ENCODE measurements around the gene TGFB2. TPM values are rescaled to one million over a fixed set of nuclear protein-coding genes. Genes with fewer than 3 reads are reported as not detected.

TGFB2 gene
- total RNA-seq, 4 donors from 2014 or later: 5.3 to 12.6 (median 6.1) TPM

DNA sequence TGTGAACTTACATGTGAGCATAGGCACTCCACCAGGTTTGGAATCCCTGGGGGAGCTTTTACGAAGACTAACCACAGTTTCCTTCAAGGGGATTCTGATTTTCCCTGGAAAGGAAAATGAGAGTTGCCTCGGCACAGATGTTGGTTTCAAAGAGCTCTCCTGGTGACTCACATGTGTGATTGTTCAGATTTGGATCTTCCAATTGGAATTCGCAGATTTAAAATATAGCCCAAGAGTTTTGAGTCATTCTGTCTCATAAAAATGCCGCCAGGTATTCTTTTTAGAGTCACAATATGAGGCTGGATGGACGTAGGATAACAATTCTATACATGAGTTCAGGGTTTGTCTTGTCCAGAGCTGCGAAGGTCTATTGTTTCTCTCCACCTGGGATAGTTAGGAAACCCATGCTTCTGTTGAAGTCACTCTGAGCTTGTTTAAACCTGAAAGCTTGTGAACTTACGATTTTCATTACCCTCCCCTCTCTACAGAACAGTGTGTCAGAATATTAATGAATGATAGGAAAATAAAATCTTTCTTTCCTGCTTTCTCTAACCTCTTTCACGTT lies 64.9 kb downstream of the TGFB2 start:
- no peaks in the 10 kb centered on the region for H3K9me3 ChIP-seq
- TF ChIP-seq EP300 (IDR thresholded peaks at IDR 0.05) (no peak), POLR2A (IDR thresholded peaks at IDR 0.05; ENCODE audit: low read depth) (no peak), POLR2AphosphoS5 (IDR thresholded peaks at IDR 0.05) (no peak), CTCF (IDR thresholded peaks at IDR 0.05) (no peak)
- H3K4me1 ChIP-seq: no peaks in the 10 kb centered on the region
- no peaks in the 10 kb centered on the region for H3K27me3 ChIP-seq
- 90% methylated on average over 8 of the region's 8 CpGs for WGBS
- H3K4me3 ChIP-seq: no peak overlapping the region
- H3K27ac ChIP-seq (replicated peaks in 1 of 4): no peak overlapping the region
- intact Hi-C loops (cut with DNase I): no loop called here
- DNase-seq (ENCODE audit: extremely low spot score): no peak
- H3K36me3 ChIP-seq: peaks cover 0 to 17% (median 0%) of the 10 kb centered on the region in 4 donors

DNA sequence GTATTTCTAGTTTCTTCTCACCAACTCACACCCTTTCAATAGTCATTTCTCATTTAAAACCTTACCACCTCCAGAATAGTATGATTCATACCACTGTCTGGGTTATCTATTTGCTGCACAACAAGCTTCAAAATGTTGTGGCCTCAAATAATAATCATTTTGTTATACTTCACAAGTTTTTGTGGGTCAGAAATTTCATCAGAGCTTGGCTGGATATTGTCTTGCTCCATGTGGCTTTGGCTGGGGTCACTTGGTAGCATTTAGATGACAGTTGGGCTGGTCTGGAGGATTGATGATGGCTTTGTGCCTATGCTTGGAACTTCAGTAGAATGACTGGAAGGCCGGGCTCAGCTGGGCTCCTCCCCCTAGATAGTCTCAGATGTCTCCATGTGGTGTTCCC lies 66.0 kb downstream of the TGFB2 start:
- Histone ChIP-seq H3K36me3 (peaks cover 0 to 10% (median 0%) of the 10 kb centered on the region in 4 donors), H3K4me3 (no peak overlapping the region), H3K27ac (replicated peaks in 1 of 4) (no peak overlapping the region), H3K4me1 (no peaks in the 10 kb centered on the region), H3K9me3 (no peaks in the 10 kb centered on the region), H3K27me3 (no peaks in the 10 kb centered on the region)
- DNase-seq (ENCODE audit: extremely low spot score): no peak
- no peak for TF ChIP-seq CTCF (IDR thresholded peaks at IDR 0.05)
- TF ChIP-seq EP300 (IDR thresholded peaks at IDR 0.05): no peak
- TF ChIP-seq POLR2A (IDR thresholded peaks at IDR 0.05; ENCODE audit: low read depth): no peak
- no peak for TF ChIP-seq POLR2AphosphoS5 (IDR thresholded peaks at IDR 0.05)
- 88% methylated on average over 1 of the region's 1 CpG for WGBS
- intact Hi-C loops (cut with DNase I): no loop called here

DNA sequence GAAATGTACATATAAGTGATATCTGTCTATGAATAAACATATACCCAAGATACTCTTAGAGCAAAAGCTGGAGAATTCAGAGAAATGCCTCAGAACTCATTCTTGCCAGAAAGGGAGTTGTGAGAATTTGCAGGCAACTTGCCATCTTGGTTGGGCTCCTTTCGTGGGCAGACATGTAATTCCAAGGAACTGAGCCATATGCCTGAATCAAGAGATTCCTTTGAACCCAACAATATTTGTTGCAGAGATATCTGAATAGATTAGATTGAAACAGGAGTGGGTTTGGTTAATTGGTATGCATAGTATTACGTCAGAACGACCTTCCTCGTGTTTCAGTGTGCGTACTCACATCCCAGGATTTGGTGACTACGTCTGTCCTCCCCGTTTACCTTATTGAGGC lies 67.0 kb downstream of the TGFB2 start:
- intact Hi-C loops (cut with DNase I): no loop called here
- Histone ChIP-seq H3K36me3 (peaks cover 0 to 8% (median 0%) of the 10 kb centered on the region in 4 donors), H3K27ac (replicated peaks in 1 of 4) (no peak overlapping the region), H3K4me3 (no peak overlapping the region), H3K4me1 (no peaks in the 10 kb centered on the region), H3K9me3 (peaks cover 0 to 7% (median 0%) of the 10 kb centered on the region in 4 donors), H3K27me3 (no peaks in the 10 kb centered on the region)
- WGBS: 90% methylated on average over 7 of the region's 7 CpGs
- no peak for DNase-seq (ENCODE audit: extremely low spot score)
- TF ChIP-seq POLR2A (IDR thresholded peaks at IDR 0.05; ENCODE audit: low read depth) (no peak), CTCF (IDR thresholded peaks at IDR 0.05) (no peak), POLR2AphosphoS5 (IDR thresholded peaks at IDR 0.05) (no peak), EP300 (IDR thresholded peaks at IDR 0.05) (no peak)

DNA sequence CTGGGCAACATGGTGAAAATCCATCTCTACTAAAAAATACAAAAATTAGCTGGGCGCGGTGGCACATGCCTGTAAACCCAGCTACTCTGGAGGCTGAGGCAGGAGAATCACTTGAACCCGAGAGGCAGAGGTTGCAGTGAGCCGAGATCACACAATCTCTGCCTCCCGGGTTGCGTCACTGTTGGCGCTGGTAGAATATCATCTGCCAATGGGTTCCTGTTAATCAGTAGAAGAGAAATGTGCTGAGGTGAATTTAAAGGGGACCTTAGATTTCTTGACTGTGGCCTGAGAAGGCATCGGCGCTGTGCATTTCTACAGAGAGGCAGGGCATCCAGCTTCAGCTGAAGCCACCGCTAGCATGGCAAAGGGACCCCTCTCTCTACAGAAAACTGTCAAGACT lies 68.0 kb downstream of the TGFB2 start:
- Histone ChIP-seq H3K4me3 (no peak overlapping the region), H3K9me3 (peaks cover 0 to 11% (median 0%) of the 10 kb centered on the region in 4 donors), H3K27ac (replicated peaks in 1 of 4) (no peak overlapping the region), H3K27me3 (no peaks in the 10 kb centered on the region), H3K36me3 (peaks cover 0 to 6% (median 0%) of the 10 kb centered on the region in 4 donors), H3K4me1 (no peaks in the 10 kb centered on the region)
- no peak for DNase-seq (ENCODE audit: extremely low spot score)
- no peak for TF ChIP-seq POLR2AphosphoS5 (IDR thresholded peaks at IDR 0.05)
- TF ChIP-seq EP300 (IDR thresholded peaks at IDR 0.05): no peak
- no peak for TF ChIP-seq POLR2A (IDR thresholded peaks at IDR 0.05; ENCODE audit: low read depth)
- TF ChIP-seq CTCF (IDR thresholded peaks at IDR 0.05): no peak
- WGBS: 96% methylated on average over 7 of the region's 10 CpGs
- intact Hi-C loops (cut with DNase I): no loop called here
